GM23248 (cell line): ENCODE results near the gene PSMC3. TPM values are rescaled to one million over a fixed set of nuclear protein-coding genes. Genes with fewer than 3 reads are reported as not detected.

ENCODE experiments used
- DNase-seq: peaks from one replicate; pipeline ENCODE4 v3.0.0-alpha.2; 2015
- H2AFZ ChIP-seq: fragments of 200-600 bp; sonication (generic); 2 replicates; pipeline ENCODE4 v1.6.1; 2016; ENCODE audit warnings: antibody characterized with exemption
- H3F3A ChIP-seq: fragments of 200-600 bp; sonication (generic); 2 replicates; pipeline ENCODE4 v1.6.1; 2016; ENCODE audit warnings: mild to moderate bottlenecking, antibody characterized with exemption, mixed run types; ENCODE audit not compliant: insufficient read depth
- H3K27ac ChIP-seq: fragments of 200-600 bp; sonication (generic); 2 replicates; pipeline ENCODE4 v1.5.1; 2016; ENCODE audit warnings: mild to moderate bottlenecking
- H3K27me3 ChIP-seq: fragments of 200-600 bp; sonication (generic); replicated peaks from 2 replicates; pipeline ENCODE4 v1.6.1; 2016; ENCODE audit warnings: mild to moderate bottlenecking; ENCODE audit not compliant: insufficient read depth
- H3K36me3 ChIP-seq: fragments of 200-600 bp; sonication (generic); 2 replicates; pipeline ENCODE4 v1.6.1; 2016; ENCODE audit warnings: low read depth, mild to moderate bottlenecking
- H3K4me1 ChIP-seq: fragments of 200-600 bp; sonication (generic); 2 replicates; pipeline ENCODE4 v1.6.1; 2016; ENCODE audit warnings: mild to moderate bottlenecking; ENCODE audit not compliant: insufficient read depth
- H3K4me2 ChIP-seq: fragments of 200-600 bp; sonication (generic); one replicate; pipeline ENCODE4 v1.6.1; 2016; ENCODE audit warnings: mild to moderate bottlenecking; ENCODE audit not compliant: unreplicated experiment
- H3K4me3 ChIP-seq: fragments of 200-600 bp; sonication (generic); 2 replicates; pipeline ENCODE4 v1.5.1; 2016; ENCODE audit warnings: mild to moderate bottlenecking
- H3K79me2 ChIP-seq: fragments of 200-600 bp; sonication (generic); 2 replicates; pipeline ENCODE4 v1.6.1; 2016; ENCODE audit warnings: mild to moderate bottlenecking; ENCODE audit not compliant: insufficient read depth
- H3K9ac ChIP-seq: fragments of 200-600 bp; sonication (generic); 2 replicates; pipeline ENCODE4 v1.6.1; 2016; ENCODE audit warnings: mild to moderate bottlenecking
- H3K9me2 ChIP-seq: fragments of 200-600 bp; sonication (generic); 2 replicates; pipeline ENCODE4 v1.6.1; 2016; ENCODE audit warnings: mixed run types, mild to moderate bottlenecking, moderate library complexity; ENCODE audit not compliant: insufficient read depth
- H3K9me3 ChIP-seq: fragments of 200-600 bp; sonication (generic); one replicate; pipeline ENCODE4 v1.6.1; 2017; ENCODE audit warnings: low read depth
- H4K20me1 ChIP-seq: fragments of 200-600 bp; sonication (generic); 2 replicates; pipeline ENCODE4 v1.6.0; 2016; ENCODE audit not compliant: insufficient read depth
- EZH2 ChIP-seq: fragments of 200-600 bp; sonication (generic); IDR thresholded peaks from 2 replicates; pipeline ENCODE4 v1.6.1; 2018; ENCODE audit warnings: antibody characterized with exemption, mild to moderate bottlenecking; ENCODE audit not compliant: insufficient read depth, poor library complexity, severe bottlenecking
- EZH2phosphoT487 ChIP-seq: fragments of 200-600 bp; sonication (generic); IDR thresholded peaks from 2 replicates; pipeline ENCODE4 v1.6.1; 2018; ENCODE audit warnings: antibody characterized with exemption, moderate library complexity, mild to moderate bottlenecking, low read depth; ENCODE audit not compliant: insufficient read depth
- WGBS, 2 experiments: methylation state at CpG; one replicate each; pipeline ENCODE4 v1.1.6; 2015 to 2017; ENCODE audit warnings: low lambda C conversion rate in 2 of 2, low coverage in 1 of 2; ENCODE audit errors: missing lambda C conversion rate in 2 of 2; 5-methylcytosine and 5-hydroxymethylcytosine counted together
- in situ Hi-C: fragments of 300-500 bp; cut with MboI; formaldehyde crosslinking; loops from 2 replicates; pipeline ENCODE4 v1.15.0; 2020
- polyA plus RNA-seq: library from polyadenylated mRNA; unstranded; fragments of >200 nt; fragmentation: Nextera tagmentation; extraction: Ambion mirVana; gene quantifications from 2 replicates; pipeline ENCODE4 v1.2.1, GENCODE V29; 2016
- total RNA-seq: library from RNA; depleted of rRNA; stranded (reverse); fragments of >200 nt; shearing (Covaris generic); gene quantifications from 2 replicates; pipeline ENCODE4 v1.2.3, GENCODE V29; 2014; rRNA removed

Gene PSMC3
- total RNA-seq = 139 and 151 TPM in 2 replicates
- 212 and 220 TPM in 2 replicates for polyA plus RNA-seq

DNA sequence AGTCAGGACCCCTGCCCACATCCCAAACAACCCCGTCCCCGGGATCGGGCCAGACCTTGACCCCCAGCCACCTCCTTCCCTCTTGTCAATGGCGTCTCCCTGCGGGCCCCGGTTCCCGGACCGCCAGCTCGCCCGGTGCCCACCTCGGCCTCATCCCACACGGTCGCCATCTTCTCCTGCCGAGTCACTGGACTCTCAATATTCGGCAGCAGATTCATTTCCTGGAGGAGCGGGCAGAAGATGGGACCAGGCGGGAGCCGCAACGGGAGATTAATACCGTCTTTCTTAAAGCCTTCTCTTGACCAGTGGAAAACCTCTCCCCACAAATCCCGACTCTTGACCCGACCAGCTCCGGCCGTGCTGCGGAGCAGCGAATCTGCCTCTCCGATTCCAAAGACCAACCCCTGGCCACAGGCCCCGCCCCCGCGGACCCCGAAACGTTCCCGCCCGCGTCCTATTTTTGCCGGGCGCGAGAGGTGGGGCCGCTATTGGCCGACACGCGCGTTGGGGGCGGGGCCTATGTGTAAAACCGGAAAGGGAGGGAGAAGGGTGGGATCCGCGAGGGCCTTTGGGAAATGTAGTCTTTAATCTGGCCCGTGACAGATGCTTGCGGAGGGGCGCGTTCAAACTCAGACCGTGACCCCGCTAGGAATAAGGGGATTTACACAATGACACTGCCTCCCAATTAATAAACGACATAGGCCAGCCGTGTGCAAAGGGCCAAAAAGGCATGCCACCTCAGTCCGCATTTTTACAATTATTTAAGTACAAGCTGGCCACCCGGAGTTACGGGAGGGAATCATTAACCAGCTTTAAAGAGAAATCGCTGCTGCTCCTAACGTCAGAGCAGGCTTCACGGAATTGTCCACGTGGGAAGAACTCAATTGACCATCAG lies at the start of gene PSMC3:
TSS of gene PSMC3 (minus strand) at position 378 of the 895 bp plus-strand sequence. CDS start at position 218, 160 bp downstream.
- peaks cover 6% of the 10 kb centered on the region; the same call in 1 of the 2 replicates for H3F3A ChIP-seq
- H3K27me3 ChIP-seq = no peaks in the 10 kb centered on the region
- H3K9me2 ChIP-seq = no peaks in the 10 kb centered on the region
- in situ Hi-C loops = no loop called here
- peaks cover 32% of the 10 kb centered on the region for H3K79me2 ChIP-seq
- H2AFZ ChIP-seq = peak within 1 kb of the TSS; percentile 98
- H3K9me3 ChIP-seq = no peaks in the 10 kb centered on the region
- peak within 1 kb of the TSS; percentile 77 for H3K27ac ChIP-seq
- no peak for TF ChIP-seq EZH2phosphoT487
- no peak for TF ChIP-seq EZH2
- H3K4me3 ChIP-seq = peak within 1 kb of the TSS; percentile 92
- DNase-seq = peak; percentile 100
- H3K36me3 ChIP-seq = peaks cover 12% of the 10 kb centered on the region; the same call in 1 of the 2 replicates
- H4K20me1 ChIP-seq = no peaks in the 10 kb centered on the region
- WGBS, 2 experiments = 2% methylated on average over 49 to 62 of the region's 62 CpGs
- peaks cover 10% of the 10 kb centered on the region; the same call in 1 of the 2 replicates for H3K4me1 ChIP-seq
- H3K4me2 ChIP-seq = peak within 1 kb of the TSS; percentile 98
- H3K9ac ChIP-seq = peak within 1 kb of the TSS; percentile 97

DNA sequence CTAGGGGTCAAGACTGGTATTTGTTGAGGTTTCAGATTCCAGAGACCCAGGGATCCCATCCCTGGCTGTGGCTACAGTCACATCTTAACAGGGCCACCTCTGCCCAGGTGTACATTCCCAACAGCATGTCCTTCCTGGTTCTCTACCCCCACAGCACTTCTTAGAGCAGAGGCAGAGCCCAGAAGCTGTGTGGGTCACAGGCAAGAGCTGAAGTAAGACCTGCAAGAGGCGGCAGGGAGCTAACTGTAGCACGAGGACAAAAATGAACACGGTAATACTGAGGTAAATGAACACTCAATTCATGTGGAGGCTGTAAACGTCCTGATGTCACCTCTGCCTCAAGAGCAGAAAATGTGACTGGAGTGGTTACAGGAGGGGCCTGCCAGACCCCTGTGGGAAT lies 44.4 kb upstream of the PSMC3 start:
- H3F3A ChIP-seq = peaks cover 38% of the 10 kb centered on the region; the same call in 1 of the 2 replicates

DNA sequence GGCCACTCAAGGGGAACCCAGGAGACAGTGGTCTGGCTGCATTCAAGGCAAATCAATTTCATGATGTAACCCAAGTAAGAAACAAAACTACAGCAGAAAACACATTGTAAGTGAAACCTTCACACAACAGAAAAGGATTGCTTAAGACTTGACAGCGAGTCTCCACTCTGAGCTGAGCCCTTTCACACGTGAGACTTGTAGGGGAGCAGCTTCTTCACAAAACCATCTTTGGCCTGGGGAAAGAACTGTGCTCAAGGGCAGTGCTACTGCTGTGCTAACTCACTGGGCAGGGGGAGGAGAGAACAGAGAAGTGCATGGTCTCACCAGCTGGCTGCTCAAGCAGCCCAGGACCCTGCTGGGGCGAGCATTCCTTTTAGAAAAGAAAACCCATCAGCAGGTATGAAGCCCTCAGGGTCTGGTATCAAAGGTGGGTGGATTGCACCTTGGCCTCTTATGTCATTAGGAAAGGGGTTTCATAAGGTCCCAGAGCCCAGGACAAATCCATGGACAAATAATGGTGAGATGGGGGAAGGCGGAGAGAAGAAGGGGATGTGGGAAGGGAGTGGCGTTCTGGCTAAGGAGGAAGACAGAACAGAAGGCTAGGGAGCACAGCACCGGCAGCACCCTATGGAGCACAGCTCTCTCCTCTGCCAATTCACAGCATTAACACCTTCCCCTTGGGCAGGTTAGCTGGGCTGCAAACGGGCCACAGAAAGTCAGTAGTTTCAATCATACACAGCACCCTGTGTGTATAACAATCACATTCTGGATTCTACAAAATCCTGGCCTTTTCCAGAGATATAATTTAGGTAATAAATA lies 43.3 kb upstream of the PSMC3 start:
- no peaks in the 10 kb centered on the region for H3K9me3 ChIP-seq
- peak; percentile 35 for DNase-seq
- H3K27ac ChIP-seq = no peak overlapping the region
- WGBS, 2 experiments = 77 to 81% methylated on average over 7 of the region's 7 CpGs
- H2AFZ ChIP-seq = no peak overlapping the region
- no peak overlapping the region for H3K9ac ChIP-seq
- no peaks in the 10 kb centered on the region; the same call in 1 of the 2 replicates for H4K20me1 ChIP-seq
- H3K9me2 ChIP-seq = no peaks in the 10 kb centered on the region
- peaks cover 45% of the 10 kb centered on the region for H3K36me3 ChIP-seq
- H3K79me2 ChIP-seq = peaks cover 40% of the 10 kb centered on the region
- TF ChIP-seq EZH2phosphoT487 (no peak), EZH2 (no peak)
- in situ Hi-C loops = no loop called here
- H3K27me3 ChIP-seq = no peaks in the 10 kb centered on the region
- no peak overlapping the region for H3K4me2 ChIP-seq
- no peak overlapping the region for H3K4me3 ChIP-seq
- H3F3A ChIP-seq = peaks cover 47% of the 10 kb centered on the region; the same call in 1 of the 2 replicates
- H3K4me1 ChIP-seq = peaks cover 26% of the 10 kb centered on the region

More for the DNA sequence above, 44.4 kb upstream of the PSMC3 start:
- H3K4me1 ChIP-seq = peaks cover 22% of the 10 kb centered on the region
- H4K20me1 ChIP-seq = no peaks in the 10 kb centered on the region; the same call in 1 of the 2 replicates
- H3K36me3 ChIP-seq = peaks cover 56% of the 10 kb centered on the region
- no peak overlapping the region for H3K4me3 ChIP-seq
- in situ Hi-C loops = no loop called here
- TF ChIP-seq EZH2phosphoT487 (no peak), EZH2 (no peak)
- H3K9ac ChIP-seq = no peak overlapping the region
- no peak overlapping the region for H3K4me2 ChIP-seq
- WGBS, 2 experiments = 81 to 85% methylated on average over 4 of the region's 4 CpGs
- peaks cover 29% of the 10 kb centered on the region for H3K79me2 ChIP-seq
- no peak overlapping the region for H3K27ac ChIP-seq
- no peaks in the 10 kb centered on the region for H3K9me3 ChIP-seq
- no peak overlapping the region for H2AFZ ChIP-seq
- DNase-seq = no peak
- H3K27me3 ChIP-seq = no peaks in the 10 kb centered on the region
- H3K9me2 ChIP-seq = no peaks in the 10 kb centered on the region
